Stimulated activated naive CD4-positive, alpha-beta T cell treated with Interleukin-2 at 50 U/mL for 16 hours (primary cell): Measurements from ENCODE around the gene SMS.

Experiments used
- DNase-seq: peaks from one replicate; lab custom pipeline; 2025; lab: John Stamatoyannopoulos, UW

The SMS gene

GRCh38 chrX:21982311-21982710 lies 41.8 kb downstream of the SMS start:
- no peak for DNase-seq

GRCh38 chrX:21985332-21985777 lies 44.8 kb downstream of the SMS start:
- peak; percentile 31 for DNase-seq

GRCh38 chrX:21986596-21986995 lies 46.1 kb downstream of the SMS start:
- no peak for DNase-seq

GRCh38 chrX:21989384-21989783 lies 48.9 kb downstream of the SMS start:
- no peak for DNase-seq

- no peak for DNase-seq
Measured at GRCh38 chrX:21990832-21991231, 50.3 kb downstream of the SMS start.

DNA sequence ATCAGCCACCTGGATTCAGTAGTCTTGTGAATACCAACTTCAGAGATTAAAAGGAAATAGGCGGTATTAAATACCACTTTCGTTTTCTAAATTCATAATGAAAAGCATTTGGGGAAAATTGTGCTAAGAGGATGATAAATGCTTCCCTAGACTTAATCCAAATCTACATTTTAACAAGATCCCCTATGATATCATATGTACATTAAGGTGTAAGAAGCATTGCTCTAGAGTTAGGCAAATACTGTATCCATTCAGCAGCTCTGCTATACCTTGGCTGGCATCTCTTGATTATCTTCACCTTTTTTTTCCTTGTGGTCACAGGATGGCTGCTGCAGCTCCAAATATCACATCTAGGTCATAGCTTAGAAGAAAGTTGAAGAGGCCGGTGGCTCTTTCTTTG lies 51.0 kb downstream of the SMS start:
- DNase-seq: no peak

- no peak for DNase-seq
Measured at GRCh38 chrX:21993265-21993664, 52.8 kb downstream of the SMS start.

DNA sequence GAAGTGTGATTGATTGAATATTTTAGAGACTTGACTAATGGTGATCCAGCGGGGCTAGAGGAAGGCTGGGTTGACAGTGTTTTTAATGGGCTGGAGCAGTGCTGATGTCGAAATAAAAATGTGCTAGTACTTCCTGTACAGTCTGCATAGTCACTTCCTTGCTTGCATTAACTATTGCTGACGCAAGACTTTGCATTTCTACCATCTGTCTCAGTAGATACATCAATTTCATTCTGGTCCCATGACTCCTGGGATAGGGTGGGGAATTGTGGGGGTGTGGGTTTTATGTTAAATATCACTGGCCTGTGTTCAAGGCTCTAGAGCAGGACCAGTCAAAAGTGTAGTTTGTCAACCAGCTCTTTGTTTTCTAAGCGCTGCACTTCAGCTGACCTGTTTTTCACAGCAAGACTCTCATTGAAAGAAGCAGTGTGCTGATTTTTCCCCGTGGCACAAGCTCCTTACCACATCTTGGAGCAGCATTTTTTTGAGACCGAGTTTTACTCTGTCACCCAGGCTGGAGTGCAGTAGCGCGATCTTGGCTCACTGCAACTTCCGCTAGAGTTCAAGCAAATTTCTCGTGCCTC lies 56.5 kb downstream of the SMS start:
- no peak for DNase-seq

- no peak for DNase-seq
Measured at GRCh38 chrX:21998037-21998436, 57.5 kb downstream of the SMS start.

- no peak for DNase-seq
Measured at GRCh38 chrX:22004866-22005265, 64.4 kb downstream of the SMS start.

DNA sequence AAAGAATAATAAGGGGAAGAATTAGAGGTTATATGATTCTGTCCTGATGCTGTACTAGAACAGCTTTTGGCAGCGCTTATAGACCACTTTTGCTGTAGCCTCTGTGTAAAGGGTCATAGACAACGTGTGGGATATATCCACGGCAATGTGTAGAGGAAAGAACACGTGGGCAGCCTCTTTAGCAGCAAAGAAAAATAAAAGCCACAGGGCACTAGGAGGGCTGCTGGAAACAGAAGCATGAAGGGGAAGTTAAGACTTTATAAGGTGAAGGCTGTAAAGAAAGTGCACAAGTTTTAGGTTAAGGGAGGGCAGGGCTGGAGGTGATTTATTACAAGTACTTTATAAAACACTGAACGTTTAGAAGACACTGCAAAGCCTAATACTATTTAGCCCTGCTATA lies 71.5 kb downstream of the SMS start:
- no peak for DNase-seq

GRCh38 chrX:22012931-22013330 lies 72.4 kb downstream of the SMS start:
- DNase-seq: no peak

DNA sequence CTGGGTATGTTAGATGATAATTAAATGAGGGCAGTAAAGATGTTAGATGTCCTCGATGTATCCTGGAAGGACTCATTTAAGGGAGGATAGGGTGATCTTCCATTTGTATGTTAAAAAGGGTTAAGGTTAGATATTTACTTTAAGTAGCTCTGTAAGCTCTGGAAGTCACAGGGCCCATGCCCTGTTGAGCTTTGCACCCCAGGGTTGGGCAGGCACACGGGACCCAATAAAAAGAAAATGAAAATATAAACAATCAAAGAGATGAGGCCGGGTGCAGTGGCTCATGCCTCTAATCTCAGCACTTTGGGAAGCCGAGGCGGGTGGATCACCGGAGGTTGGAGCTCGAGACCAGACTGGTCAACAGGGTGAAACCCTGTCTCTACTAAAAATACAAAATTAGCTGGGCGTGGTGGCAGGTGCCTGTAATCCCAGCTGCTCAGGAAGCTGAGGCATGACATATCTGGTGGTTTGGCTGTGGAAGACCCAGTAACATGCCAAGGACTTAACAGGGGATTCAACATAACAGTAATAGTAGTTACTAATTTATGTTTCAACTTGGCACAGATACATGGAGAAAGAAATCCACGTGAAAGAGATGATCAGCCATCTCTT lies 74.7 kb downstream of the SMS start:
- no peak for DNase-seq

- no peak for DNase-seq
Measured at GRCh38 chrX:22021751-22022324, 81.3 kb downstream of the SMS start.

DNA sequence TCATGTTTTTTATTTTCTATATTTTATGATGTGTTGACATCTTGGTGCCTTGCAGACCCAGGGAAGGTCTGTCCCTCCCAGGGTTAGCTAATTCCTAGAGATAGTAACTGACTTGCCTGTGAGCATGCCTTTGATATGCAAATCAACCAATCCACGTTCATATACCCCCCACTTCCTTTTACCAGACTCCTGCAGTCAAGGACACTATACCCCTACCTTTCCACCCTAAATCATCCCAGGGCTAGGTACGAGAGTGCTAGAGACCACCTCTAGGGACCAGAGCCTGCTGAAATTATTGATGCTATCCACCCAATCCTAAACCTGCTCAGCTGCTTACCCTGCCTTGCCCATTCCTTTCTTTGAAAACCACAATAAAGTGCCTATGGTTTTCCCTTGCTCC lies 84.1 kb downstream of the SMS start:
- DNase-seq: no peak

DNA sequence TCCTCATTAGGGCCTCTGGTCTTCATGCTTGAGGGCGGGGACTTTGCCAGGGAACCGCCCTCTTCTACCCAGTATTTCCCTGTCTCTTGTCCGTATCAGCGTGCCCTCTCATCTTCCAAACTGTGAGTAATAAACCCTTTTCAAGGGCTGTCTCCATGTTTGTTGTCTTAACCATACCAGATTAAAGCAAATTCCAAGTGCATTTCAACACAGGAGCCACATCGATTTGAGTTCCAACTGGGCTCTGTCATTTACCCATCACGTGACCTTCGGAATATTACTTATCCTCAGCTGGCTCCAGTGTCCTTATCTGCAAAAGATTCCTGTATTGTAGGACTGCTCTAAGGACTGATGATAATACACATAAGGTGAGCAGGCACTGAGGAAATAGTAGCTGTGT lies 85.2 kb downstream of the SMS start:
- no peak for DNase-seq

GRCh38 chrX:22026731-22027130 lies 86.2 kb downstream of the SMS start:
- no peak for DNase-seq

- DNase-seq: no peak
Measured at GRCh38 chrX:22032084-22032483, 91.6 kb downstream of the SMS start, which contains the start of gene PHEX. Gene PHEX (plus strand): TSS chrX:22032325. CDS start chrX:22033006, 681 bp downstream.

- DNase-seq: no peak
Measured at GRCh38 chrX:22032506-22032905, 92.0 kb downstream of the SMS start.

- DNase-seq: no peak
Measured at GRCh38 chrX:22033818-22034217, 93.3 kb downstream of the SMS start.

DNA sequence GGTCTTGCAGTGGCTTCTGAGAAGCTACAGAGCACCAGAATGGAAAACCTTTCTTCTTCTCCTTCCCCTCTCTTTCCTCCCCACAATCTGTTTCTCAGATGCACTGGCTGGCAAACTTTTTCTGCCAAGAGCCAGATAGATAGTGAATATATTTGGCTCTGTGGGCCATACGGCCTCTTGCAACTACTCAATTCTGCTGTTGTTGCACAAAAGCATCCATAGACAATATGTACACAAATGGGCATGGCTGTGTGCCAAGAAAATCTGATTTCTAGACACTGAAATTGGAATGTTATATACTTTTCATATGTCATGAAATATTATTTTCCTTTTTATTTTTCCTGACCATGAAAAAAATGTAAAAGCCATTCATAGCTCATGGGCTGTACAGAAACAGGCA lies 94.7 kb downstream of the SMS start:
- no peak for DNase-seq

GRCh38 chrX:22037225-22037624 lies 96.7 kb downstream of the SMS start:
- DNase-seq: no peak

GRCh38 chrX:22037911-22038537 lies 97.5 kb downstream of the SMS start:
- DNase-seq: no peak
